Loucy (cell line): Measurements from ENCODE around the gene GLOD5.

Experiments
- H2AFZ ChIP-seq: fragments of 200-600 bp; sonication (generic); 2 replicates; pipeline ENCODE4 v1.6.0; 2016; ENCODE audit warnings: antibody characterized with exemption, mild to moderate bottlenecking, low read length, moderate library complexity
- H3F3A ChIP-seq: fragments of 200-600 bp; 2 replicates; pipeline ENCODE4 v1.6.0; 2016; ENCODE audit warnings: antibody characterized with exemption, low read depth, mild to moderate bottlenecking
- H3K27me3 ChIP-seq: fragments of 200-600 bp; sonication (generic); 2 replicates; pipeline ENCODE4 v1.6.1; 2014; ENCODE audit warnings: low read length, mild to moderate bottlenecking; ENCODE audit not compliant: insufficient read depth, poor library complexity, severe bottlenecking
- H3K36me3 ChIP-seq: fragments of 200-600 bp; sonication (generic); 2 replicates; pipeline ENCODE4 v1.6.1; 2016; ENCODE audit warnings: low read length; ENCODE audit not compliant: insufficient read depth
- H3K4me1 ChIP-seq: fragments of 200-600 bp; sonication (generic); 2 replicates; pipeline ENCODE4 v1.5.1; 2014; ENCODE audit warnings: low read length, mild to moderate bottlenecking; ENCODE audit not compliant: insufficient read depth, poor library complexity, severe bottlenecking
- H3K4me2 ChIP-seq: fragments of 200-600 bp; sonication (generic); 2 replicates; pipeline ENCODE4 v1.6.0; 2014; ENCODE audit warnings: antibody characterized with exemption, low read length, low read depth, mild to moderate bottlenecking; ENCODE audit not compliant: poor library complexity, severe bottlenecking
- H3K4me3 ChIP-seq: fragments of 200-600 bp; sonication (generic); 2 replicates; pipeline ENCODE4 v1.5.1; 2014; ENCODE audit warnings: low read length, mild to moderate bottlenecking, mixed read lengths; ENCODE audit not compliant: poor library complexity, severe bottlenecking
- H3K79me2 ChIP-seq: fragments of 200-600 bp; sonication (generic); 2 replicates; pipeline ENCODE4 v1.6.1; 2014; ENCODE audit warnings: low read length; ENCODE audit not compliant: insufficient read depth
- H3K9ac ChIP-seq: fragments of 200-600 bp; sonication (generic); 2 replicates; pipeline ENCODE4 v1.6.0; 2014; ENCODE audit warnings: mild to moderate bottlenecking, low read depth, low read length, moderate library complexity; ENCODE audit not compliant: poor library complexity, severe bottlenecking
- H3K9me2 ChIP-seq: fragments of 200-600 bp; sonication (generic); replicated peaks from 2 replicates; pipeline ENCODE4 v1.6.1; 2016; ENCODE audit warnings: low read depth, low read length, mixed read lengths
- H3K9me3 ChIP-seq: fragments of 200-600 bp; sonication (generic); 2 replicates; pipeline ENCODE4 v1.6.1; 2014; ENCODE audit warnings: mild to moderate bottlenecking, antibody characterized with exemption, low read length, low read depth; ENCODE audit not compliant: insufficient read depth
- H4K20me1 ChIP-seq: fragments of 200-600 bp; sonication (generic); 2 replicates; pipeline ENCODE4 v1.6.0; 2014; ENCODE audit warnings: antibody characterized with exemption, low read length, mild to moderate bottlenecking; ENCODE audit not compliant: insufficient read depth, poor library complexity, severe bottlenecking
- EZH2phosphoT487 ChIP-seq: fragments of 200-600 bp; IDR thresholded peaks from 2 replicates; pipeline ENCODE4 v1.6.1; 2018; ENCODE audit warnings: antibody characterized with exemption, mild to moderate bottlenecking, moderate library complexity, borderline replicate concordance
- TF ChIP-seq, protein P1 (sequence below): fragments of 200-600 bp; sonication (generic); conservative IDR thresholded peaks from 2 replicates; pipeline ENCODE4 v1.5.1; 2014; ENCODE audit warnings: mild to moderate bottlenecking, antibody characterized with exemption, low read length

GLOD5 gene

DNA sequence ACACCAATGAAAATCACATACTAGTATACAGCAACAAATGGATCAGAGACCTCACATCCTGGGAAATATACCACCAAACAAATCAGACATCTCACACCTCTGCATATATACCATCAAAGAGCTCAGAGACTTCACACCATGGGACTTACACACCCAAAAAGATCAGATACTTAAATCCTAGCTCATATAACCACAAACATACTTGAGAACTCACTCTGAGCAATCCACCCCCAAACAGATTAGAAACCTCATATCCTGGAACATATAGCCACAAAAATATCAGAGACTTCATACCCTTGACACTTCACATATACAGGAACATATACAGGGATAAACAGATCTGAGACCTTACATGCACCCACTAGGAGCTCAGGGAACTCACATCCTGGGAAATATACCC, 32.9 kb upstream of the GLOD5 start:
- no peaks in the 10 kb centered on the region for H3K4me1 ChIP-seq
- no peaks in the 10 kb centered on the region for H4K20me1 ChIP-seq
- H3K27me3 ChIP-seq, result no peaks in the 10 kb centered on the region
- no peak overlapping the region for H3K9ac ChIP-seq
- no peaks in the 10 kb centered on the region for H3K9me3 ChIP-seq
- H3F3A ChIP-seq, result no peaks in the 10 kb centered on the region
- H3K79me2 ChIP-seq, result no peaks in the 10 kb centered on the region
- no peak for TF ChIP-seq EZH2phosphoT487
- TF ChIP-seq, protein P1, sequence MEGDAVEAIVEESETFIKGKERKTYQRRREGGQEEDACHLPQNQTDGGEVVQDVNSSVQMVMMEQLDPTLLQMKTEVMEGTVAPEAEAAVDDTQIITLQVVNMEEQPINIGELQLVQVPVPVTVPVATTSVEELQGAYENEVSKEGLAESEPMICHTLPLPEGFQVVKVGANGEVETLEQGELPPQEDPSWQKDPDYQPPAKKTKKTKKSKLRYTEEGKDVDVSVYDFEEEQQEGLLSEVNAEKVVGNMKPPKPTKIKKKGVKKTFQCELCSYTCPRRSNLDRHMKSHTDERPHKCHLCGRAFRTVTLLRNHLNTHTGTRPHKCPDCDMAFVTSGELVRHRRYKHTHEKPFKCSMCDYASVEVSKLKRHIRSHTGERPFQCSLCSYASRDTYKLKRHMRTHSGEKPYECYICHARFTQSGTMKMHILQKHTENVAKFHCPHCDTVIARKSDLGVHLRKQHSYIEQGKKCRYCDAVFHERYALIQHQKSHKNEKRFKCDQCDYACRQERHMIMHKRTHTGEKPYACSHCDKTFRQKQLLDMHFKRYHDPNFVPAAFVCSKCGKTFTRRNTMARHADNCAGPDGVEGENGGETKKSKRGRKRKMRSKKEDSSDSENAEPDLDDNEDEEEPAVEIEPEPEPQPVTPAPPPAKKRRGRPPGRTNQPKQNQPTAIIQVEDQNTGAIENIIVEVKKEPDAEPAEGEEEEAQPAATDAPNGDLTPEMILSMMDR, result no peak
- no peak overlapping the region for H3K4me2 ChIP-seq
- H3K4me3 ChIP-seq, result no peak overlapping the region
- H2AFZ ChIP-seq, result no peak overlapping the region
- H3K9me2 ChIP-seq, result no peaks in the 10 kb centered on the region
- H3K36me3 ChIP-seq, result no peaks in the 10 kb centered on the region

DNA sequence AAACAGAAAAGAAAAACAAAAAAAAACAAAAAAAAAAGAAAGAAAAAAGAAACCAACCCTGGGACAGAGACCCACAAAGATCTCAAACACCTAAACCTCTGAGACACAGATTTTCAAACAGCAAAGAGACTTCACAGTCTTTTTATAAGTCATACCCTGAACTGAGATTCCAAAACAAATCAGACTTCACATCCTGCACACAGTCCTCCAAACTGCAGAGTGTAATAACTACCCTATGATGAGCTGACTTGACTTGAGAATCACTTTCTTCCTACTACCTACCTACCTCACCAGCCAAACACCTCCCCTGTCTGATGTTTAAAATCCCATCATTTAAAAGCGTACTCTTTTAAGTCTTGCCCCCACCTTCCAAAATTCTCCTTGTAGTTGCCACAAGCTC, 25.2 kb upstream of the GLOD5 start:
- Histone ChIP-seq H3K27me3 (no peaks in the 10 kb centered on the region), H3K9me2 (no peaks in the 10 kb centered on the region), H3K79me2 (peaks cover 6% of the 10 kb centered on the region; the same call in 1 of the 2 replicates), H3K4me3 (peak overlapping the region; percentile 77), H3K4me2 (peak overlapping the region; percentile 85), H2AFZ (peak overlapping the region; percentile 74), H3K36me3 (no peaks in the 10 kb centered on the region), H3F3A (no peaks in the 10 kb centered on the region), H3K4me1 (peaks cover 6% of the 10 kb centered on the region), H3K9me3 (no peaks in the 10 kb centered on the region), H4K20me1 (no peaks in the 10 kb centered on the region), H3K9ac (peak overlapping the region; percentile 74)
- TF ChIP-seq, protein P1, result no peak
- TF ChIP-seq EZH2phosphoT487, result no peak

DNA sequence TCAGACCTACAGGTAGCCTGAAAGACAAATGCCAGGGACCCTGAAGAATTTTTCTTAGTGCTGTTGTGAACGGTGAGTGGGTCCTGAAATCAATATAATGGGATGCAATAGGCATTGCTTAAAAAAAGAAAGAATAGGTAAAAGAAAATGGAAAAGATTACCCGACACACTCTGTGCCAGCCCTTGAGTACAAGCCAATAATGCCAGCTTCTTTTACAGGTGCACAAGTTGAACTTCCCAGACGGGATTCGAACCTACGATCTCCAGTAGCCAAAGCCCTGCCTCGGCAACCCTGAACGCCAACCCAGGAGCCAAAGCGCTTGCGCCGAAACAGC, 24.7 kb upstream of the GLOD5 start:
- Histone ChIP-seq H3K4me3 (peak overlapping the region; percentile 77), H3K4me2 (peak overlapping the region; percentile 85), H3K9me2 (no peaks in the 10 kb centered on the region), H3F3A (no peaks in the 10 kb centered on the region), H3K9ac (peak overlapping the region; percentile 74), H3K36me3 (no peaks in the 10 kb centered on the region), H2AFZ (peak overlapping the region; percentile 74), H3K79me2 (peaks cover 6% of the 10 kb centered on the region; the same call in 1 of the 2 replicates), H4K20me1 (no peaks in the 10 kb centered on the region), H3K4me1 (peaks cover 6% of the 10 kb centered on the region), H3K27me3 (no peaks in the 10 kb centered on the region), H3K9me3 (no peaks in the 10 kb centered on the region)
- TF ChIP-seq, protein P1, result no peak
- no peak for TF ChIP-seq EZH2phosphoT487
